Activated naive CD8-positive, alpha-beta T cell treated with anti-CD3 and anti-CD28 coated beads, Interleukin-2, amount 50 U/mL, for 24 hours (primary cell): ENCODE measurements around the gene PTPN13.
"Not testable (repeated sequence)": the region's sequence is repeated elsewhere in the genome, so short reads cannot be mapped to it uniquely, and the experiment has no call there.

Experiments
- ATAC-seq: fragments of 150-1000 bp; cut with Tn5 transposase; one replicate; pipeline ENCODE4 v1.10.0; 2021
- DNase-seq: peaks from one replicate; pipeline ENCODE4 v3.0.0; 2021
- H3K27ac Mint-ChIP-seq: one replicate; pipeline ENCODE4 v1.8.0; 2021; ENCODE audit warnings: mild to moderate bottlenecking, mixed read lengths
- H3K27me3 Mint-ChIP-seq: one replicate; pipeline ENCODE4 v1.8.0; 2021; ENCODE audit warnings: mixed read lengths
- H3K36me3 Mint-ChIP-seq: one replicate; pipeline ENCODE4 v1.8.0; 2021; ENCODE audit warnings: low read depth, mixed read lengths
- H3K4me1 Mint-ChIP-seq: one replicate; pipeline ENCODE4 v1.8.0; 2021; ENCODE audit warnings: mixed read lengths
- H3K4me3 Mint-ChIP-seq: one replicate; pipeline ENCODE4 v1.8.0; 2021; ENCODE audit warnings: mild to moderate bottlenecking, moderate library complexity, mixed read lengths
- H3K9me3 Mint-ChIP-seq: one replicate; pipeline ENCODE4 v1.8.0; 2021; ENCODE audit warnings: mixed read lengths

PTPN13 gene

GRCh38 chr4:86644892-86645291 lies 50.8 kb downstream of the PTPN13 start:
- Mint-ChIP-seq H3K4me1 (no peaks in the 10 kb centered on the region), H3K9me3 (peaks cover 5% of the 10 kb centered on the region), H3K27ac (no peak overlapping the region), H3K4me3 (no peak overlapping the region), H3K36me3 (no peaks in the 10 kb centered on the region), H3K27me3 (no peaks in the 10 kb centered on the region)
- DNase-seq: no peak
- ATAC-seq: no peak

GRCh38 chr4:86652332-86652932 lies 58.3 kb downstream of the PTPN13 start:
- DNase-seq: no peak
- H3K9me3 Mint-ChIP-seq: peaks cover 14% of the 10 kb centered on the region

GRCh38 chr4:86653237-86653865 lies 59.2 kb downstream of the PTPN13 start:
- H3K9me3 Mint-ChIP-seq: peaks cover 14% of the 10 kb centered on the region
- no peaks in the 10 kb centered on the region for H3K27me3 Mint-ChIP-seq
- H3K4me3 Mint-ChIP-seq: no peak overlapping the region
- DNase-seq: peak; percentile 28
- no peak for ATAC-seq
- no peaks in the 10 kb centered on the region for H3K4me1 Mint-ChIP-seq
- no peak overlapping the region for H3K27ac Mint-ChIP-seq
- H3K36me3 Mint-ChIP-seq: peaks cover 3% of the 10 kb centered on the region

More at GRCh38 chr4:86652332-86652932, 58.3 kb downstream of the PTPN13 start:
- Mint-ChIP-seq H3K27me3 (no peaks in the 10 kb centered on the region), H3K27ac (no peak overlapping the region), H3K36me3 (peaks cover 3% of the 10 kb centered on the region), H3K4me3 (no peak overlapping the region), H3K4me1 (no peaks in the 10 kb centered on the region)
- no peak for ATAC-seq

GRCh38 chr4:86656781-86657180 lies 62.7 kb downstream of the PTPN13 start:
- not testable (repeated sequence) for H3K36me3 Mint-ChIP-seq, ATAC-seq, H3K9me3 Mint-ChIP-seq, H3K4me3 Mint-ChIP-seq, H3K27ac Mint-ChIP-seq, H3K4me1 Mint-ChIP-seq, DNase-seq, H3K27me3 Mint-ChIP-seq

GRCh38 chr4:86657382-86657781 lies 63.3 kb downstream of the PTPN13 start:
- no peak overlapping the region for H3K27ac Mint-ChIP-seq
- H3K27me3 Mint-ChIP-seq: no peaks in the 10 kb centered on the region
- H3K4me1 Mint-ChIP-seq: no peaks in the 10 kb centered on the region
- H3K9me3 Mint-ChIP-seq: peaks cover 9% of the 10 kb centered on the region
- DNase-seq (no peak), ATAC-seq (no peak)
- H3K36me3 Mint-ChIP-seq: peaks cover 1% of the 10 kb centered on the region
- H3K4me3 Mint-ChIP-seq: no peak overlapping the region

- ATAC-seq: no peak
These were observed 63.8 kb downstream of the PTPN13 start for GRCh38 chr4:86657910-86658309.

GRCh38 chr4:86660401-86660800 lies 66.3 kb downstream of the PTPN13 start:
- H3K36me3 Mint-ChIP-seq: no peaks in the 10 kb centered on the region
- no peaks in the 10 kb centered on the region for H3K4me1 Mint-ChIP-seq
- H3K27ac Mint-ChIP-seq: no peak overlapping the region
- no peaks in the 10 kb centered on the region for H3K27me3 Mint-ChIP-seq
- no peaks in the 10 kb centered on the region for H3K9me3 Mint-ChIP-seq
- ATAC-seq (no peak), DNase-seq (no peak)
- no peak overlapping the region for H3K4me3 Mint-ChIP-seq

More at GRCh38 chr4:86657910-86658309, 63.8 kb downstream of the PTPN13 start:
- Mint-ChIP-seq H3K4me1 (no peaks in the 10 kb centered on the region), H3K9me3 (peaks cover 4% of the 10 kb centered on the region), H3K36me3 (no peaks in the 10 kb centered on the region), H3K27me3 (no peaks in the 10 kb centered on the region), H3K4me3 (no peak overlapping the region), H3K27ac (no peak overlapping the region)
- no peak for DNase-seq

GRCh38 chr4:86661006-86661405 lies 66.9 kb downstream of the PTPN13 start:
- no peak for ATAC-seq
- Mint-ChIP-seq H3K9me3 (no peaks in the 10 kb centered on the region), H3K4me1 (no peaks in the 10 kb centered on the region), H3K27me3 (no peaks in the 10 kb centered on the region), H3K36me3 (no peaks in the 10 kb centered on the region), H3K27ac (no peak overlapping the region), H3K4me3 (no peak overlapping the region)
- DNase-seq: no peak

- ATAC-seq: no peak
- H3K36me3 Mint-ChIP-seq: no peaks in the 10 kb centered on the region
- no peaks in the 10 kb centered on the region for H3K4me1 Mint-ChIP-seq
- H3K27ac Mint-ChIP-seq: no peak overlapping the region
- H3K27me3 Mint-ChIP-seq: no peaks in the 10 kb centered on the region
- DNase-seq: no peak
- H3K9me3 Mint-ChIP-seq: no peaks in the 10 kb centered on the region
- H3K4me3 Mint-ChIP-seq: no peak overlapping the region
These were observed 67.3 kb downstream of the PTPN13 start for GRCh38 chr4:86661418-86661817.

GRCh38 chr4:86664959-86665358 lies 70.8 kb downstream of the PTPN13 start:
- Mint-ChIP-seq H3K27ac (no peak overlapping the region), H3K36me3 (no peaks in the 10 kb centered on the region), H3K4me1 (no peaks in the 10 kb centered on the region), H3K4me3 (no peak overlapping the region), H3K27me3 (no peaks in the 10 kb centered on the region), H3K9me3 (no peaks in the 10 kb centered on the region)
- no peak for ATAC-seq
- no peak for DNase-seq

GRCh38 chr4:86670298-86670697 lies 76.2 kb downstream of the PTPN13 start:
- ATAC-seq: no peak
- no peaks in the 10 kb centered on the region for H3K27me3 Mint-ChIP-seq
- no peaks in the 10 kb centered on the region for H3K4me1 Mint-ChIP-seq
- no peak overlapping the region for H3K4me3 Mint-ChIP-seq
- no peak for DNase-seq
- no peak overlapping the region for H3K27ac Mint-ChIP-seq
- H3K36me3 Mint-ChIP-seq: no peaks in the 10 kb centered on the region
- H3K9me3 Mint-ChIP-seq: no peaks in the 10 kb centered on the region

- Mint-ChIP-seq H3K9me3 (no peaks in the 10 kb centered on the region), H3K27me3 (no peaks in the 10 kb centered on the region), H3K4me1 (no peaks in the 10 kb centered on the region), H3K27ac (no peak overlapping the region), H3K4me3 (no peak overlapping the region), H3K36me3 (no peaks in the 10 kb centered on the region)
- no peak for ATAC-seq
- no peak for DNase-seq
These were observed 76.6 kb downstream of the PTPN13 start for GRCh38 chr4:86670756-86671155.

- Mint-ChIP-seq H3K27ac (no peak overlapping the region), H3K4me3 (no peak overlapping the region), H3K9me3 (no peaks in the 10 kb centered on the region), H3K36me3 (no peaks in the 10 kb centered on the region), H3K4me1 (no peaks in the 10 kb centered on the region), H3K27me3 (no peaks in the 10 kb centered on the region)
- DNase-seq (no peak), ATAC-seq (no peak)
These were observed 81.4 kb downstream of the PTPN13 start for GRCh38 chr4:86675548-86675947.

- H3K9me3 Mint-ChIP-seq: no peaks in the 10 kb centered on the region
- no peak overlapping the region for H3K27ac Mint-ChIP-seq
- DNase-seq (no peak), ATAC-seq (no peak)
- H3K27me3 Mint-ChIP-seq: no peaks in the 10 kb centered on the region
- H3K4me1 Mint-ChIP-seq: no peaks in the 10 kb centered on the region
- H3K4me3 Mint-ChIP-seq: no peak overlapping the region
- no peaks in the 10 kb centered on the region for H3K36me3 Mint-ChIP-seq
These were observed 84.7 kb downstream of the PTPN13 start for GRCh38 chr4:86678796-86679195.

- no peak for DNase-seq
- no peaks in the 10 kb centered on the region for H3K27me3 Mint-ChIP-seq
- no peaks in the 10 kb centered on the region for H3K9me3 Mint-ChIP-seq
- H3K36me3 Mint-ChIP-seq: no peaks in the 10 kb centered on the region
- ATAC-seq: no peak
- H3K4me3 Mint-ChIP-seq: no peak overlapping the region
- H3K4me1 Mint-ChIP-seq: no peaks in the 10 kb centered on the region
- H3K27ac Mint-ChIP-seq: no peak overlapping the region
These were observed 85.3 kb downstream of the PTPN13 start for GRCh38 chr4:86679441-86679840.

- Mint-ChIP-seq H3K9me3 (no peaks in the 10 kb centered on the region), H3K4me3 (no peak overlapping the region), H3K4me1 (no peaks in the 10 kb centered on the region), H3K27ac (no peak overlapping the region), H3K27me3 (no peaks in the 10 kb centered on the region), H3K36me3 (no peaks in the 10 kb centered on the region)
- ATAC-seq (no peak), DNase-seq (no peak)
These were observed 89.1 kb downstream of the PTPN13 start for GRCh38 chr4:86683167-86683566.
